Effector memory CD4-positive, alpha-beta T cell (primary cell): ENCODE results near the gene HTT.

Experiments
- DNase-seq, 3 donors: peaks; one replicate each; pipeline ENCODE4 v3.0.0-alpha.2; 2020
- H3K27ac ChIP-seq: 2 replicates; pipeline ENCODE4 v1.7.0; 2013; ENCODE audit warnings: mild to moderate bottlenecking, low read length, moderate library complexity; ENCODE audit not compliant: insufficient read depth, poor library complexity, severe bottlenecking
- H3K27me3 ChIP-seq: replicated peaks from 2 replicates; pipeline ENCODE4 v1.7.0; 2013; ENCODE audit warnings: mild to moderate bottlenecking, low read length; ENCODE audit not compliant: insufficient read depth, control insufficient read depth, poor library complexity, severe bottlenecking
- H3K36me3 ChIP-seq: 2 replicates; pipeline ENCODE4 v1.7.0; 2013; ENCODE audit warnings: mild to moderate bottlenecking, low read length, moderate library complexity; ENCODE audit not compliant: control insufficient read depth, insufficient read depth
- H3K4me1 ChIP-seq: 2 replicates; pipeline ENCODE4 v1.7.0; 2013; ENCODE audit warnings: low read length, mild to moderate bottlenecking; ENCODE audit not compliant: control insufficient read depth, insufficient read depth, poor library complexity, severe bottlenecking
- H3K4me3 ChIP-seq: 2 replicates; pipeline ENCODE4 v1.7.0; 2013; ENCODE audit warnings: low read length, low read depth, mild to moderate bottlenecking; ENCODE audit not compliant: insufficient read depth, poor library complexity, severe bottlenecking
- H3K9me3 ChIP-seq: 2 replicates; pipeline ENCODE4 v1.7.0; 2013; ENCODE audit warnings: mild to moderate bottlenecking, low read length, moderate library complexity; ENCODE audit not compliant: control insufficient read depth

HTT gene

DNA sequence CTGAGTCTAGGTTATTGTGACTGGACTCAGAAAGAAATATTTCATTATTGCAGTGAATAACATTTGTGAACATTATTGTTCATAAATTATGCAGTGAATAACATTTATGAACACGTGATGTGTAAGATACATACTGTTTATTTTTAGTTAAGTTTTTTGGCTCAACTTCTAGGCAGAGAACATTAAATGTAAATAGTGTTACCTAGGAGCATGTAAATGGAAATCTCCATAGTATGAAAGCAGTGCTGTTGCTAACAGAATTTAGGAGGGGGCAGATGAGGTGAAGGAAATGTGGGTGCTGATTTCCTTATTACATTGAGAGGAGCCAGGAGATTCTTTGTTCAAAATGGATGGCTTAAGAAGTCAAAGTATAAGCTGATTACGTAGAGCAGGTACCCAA lies 45.0 kb downstream of the HTT start:
- Histone ChIP-seq H3K36me3 (peaks cover 44% of the 10 kb centered on the region), H3K27me3 (no peaks in the 10 kb centered on the region), H3K9me3 (no peaks in the 10 kb centered on the region), H3K4me3 (no peak overlapping the region), H3K27ac (no peak overlapping the region), H3K4me1 (no peaks in the 10 kb centered on the region)
- no peak for DNase-seq

DNA sequence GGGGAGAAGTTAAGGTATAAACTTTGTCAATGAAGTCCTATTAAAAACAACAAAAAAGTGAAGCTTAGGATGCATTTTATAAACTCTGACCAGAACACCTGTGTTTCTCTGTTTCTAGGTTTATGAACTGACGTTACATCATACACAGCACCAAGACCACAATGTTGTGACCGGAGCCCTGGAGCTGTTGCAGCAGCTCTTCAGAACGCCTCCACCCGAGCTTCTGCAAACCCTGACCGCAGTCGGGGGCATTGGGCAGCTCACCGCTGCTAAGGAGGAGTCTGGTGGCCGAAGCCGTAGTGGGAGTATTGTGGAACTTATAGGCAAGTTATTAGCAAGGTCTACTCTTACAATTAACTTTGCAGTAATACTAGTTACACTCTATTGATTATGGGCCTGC lies 46.6 kb downstream of the HTT start:
- Histone ChIP-seq H3K4me1 (no peaks in the 10 kb centered on the region), H3K27ac (no peak overlapping the region), H3K4me3 (no peak overlapping the region), H3K36me3 (peaks cover 39% of the 10 kb centered on the region), H3K27me3 (no peaks in the 10 kb centered on the region), H3K9me3 (no peaks in the 10 kb centered on the region)
- no peak for DNase-seq

DNA sequence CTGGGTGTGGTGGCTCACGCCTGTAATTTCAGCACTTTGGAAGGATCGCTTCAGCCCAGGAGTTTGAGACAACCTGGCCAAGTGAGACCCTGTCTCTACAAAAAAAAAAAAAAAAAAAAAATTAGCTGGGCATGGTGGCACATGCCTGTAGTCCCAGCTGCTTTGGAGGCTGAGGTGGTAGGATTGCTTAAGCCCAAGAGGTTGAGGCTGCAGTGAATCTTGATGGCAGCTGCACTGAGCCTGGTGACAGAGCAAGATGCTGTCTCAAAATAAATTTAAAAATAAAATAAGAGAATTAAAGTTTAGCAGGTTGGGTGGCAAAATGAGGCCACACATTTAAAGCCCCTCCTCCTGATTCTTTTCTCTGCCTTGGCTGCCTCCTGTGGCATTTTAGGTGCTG lies 47.1 kb downstream of the HTT start:
- Histone ChIP-seq H3K27ac (no peak overlapping the region), H3K27me3 (no peaks in the 10 kb centered on the region), H3K4me3 (no peak overlapping the region), H3K36me3 (peaks cover 35% of the 10 kb centered on the region), H3K9me3 (no peaks in the 10 kb centered on the region), H3K4me1 (no peaks in the 10 kb centered on the region)
- DNase-seq: no peak

DNA sequence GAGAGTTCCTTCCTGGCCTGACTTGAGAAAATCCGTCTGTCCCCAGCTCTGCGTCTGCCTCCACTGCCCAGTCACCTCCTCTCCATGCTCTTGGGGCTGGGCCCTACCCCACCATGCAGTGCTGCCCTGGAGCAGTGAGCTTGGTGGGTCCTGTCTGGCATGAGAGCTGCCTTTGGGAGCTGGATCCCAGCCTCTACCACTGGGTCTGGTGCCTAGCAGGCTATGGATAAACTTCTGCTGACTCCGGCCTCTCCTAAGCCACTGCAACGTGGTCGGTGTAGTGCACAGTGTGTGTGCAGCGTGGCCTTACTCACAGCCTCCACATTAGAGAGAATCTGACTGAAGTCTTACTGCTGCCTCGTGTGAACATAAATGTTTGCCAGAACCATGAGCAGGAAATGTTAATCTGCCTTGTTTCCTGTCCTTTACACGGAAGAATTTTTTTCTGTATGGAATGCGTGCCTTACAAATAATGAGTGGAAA lies 47.6 kb downstream of the HTT start:
- no peaks in the 10 kb centered on the region for H3K27me3 ChIP-seq
- H3K9me3 ChIP-seq: no peaks in the 10 kb centered on the region
- no peak overlapping the region for H3K27ac ChIP-seq
- peaks cover 36% of the 10 kb centered on the region for H3K36me3 ChIP-seq
- no peak for DNase-seq
- H3K4me1 ChIP-seq: no peaks in the 10 kb centered on the region
- no peak overlapping the region for H3K4me3 ChIP-seq

DNA sequence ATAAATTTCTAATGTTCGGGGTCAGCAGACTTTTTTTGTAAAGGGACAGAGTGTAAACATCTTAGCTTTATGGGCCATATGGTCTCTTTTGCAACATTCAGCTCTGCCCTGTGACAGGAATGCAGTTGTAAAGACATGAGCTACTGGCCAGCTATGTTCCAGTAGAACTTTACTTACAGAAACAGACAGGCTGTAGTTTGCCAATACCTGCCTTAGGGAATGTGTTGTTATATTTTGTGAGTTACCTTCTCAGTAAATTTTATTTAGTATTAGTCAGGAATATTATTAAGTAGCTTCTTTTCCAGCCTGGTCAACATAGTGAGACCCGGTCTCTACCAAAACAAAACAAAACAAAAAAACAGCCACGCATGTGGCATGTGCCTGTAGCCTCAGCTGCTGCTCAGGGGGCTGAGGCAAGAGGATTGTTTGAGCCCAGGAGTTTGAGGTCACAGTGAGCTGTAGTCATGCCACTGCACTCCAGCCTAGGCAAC lies 48.7 kb downstream of the HTT start:
- Histone ChIP-seq H3K27me3 (no peaks in the 10 kb centered on the region), H3K4me3 (no peak overlapping the region), H3K9me3 (no peaks in the 10 kb centered on the region), H3K36me3 (peaks cover 34% of the 10 kb centered on the region), H3K27ac (no peak overlapping the region), H3K4me1 (no peaks in the 10 kb centered on the region)
- no peak for DNase-seq

DNA sequence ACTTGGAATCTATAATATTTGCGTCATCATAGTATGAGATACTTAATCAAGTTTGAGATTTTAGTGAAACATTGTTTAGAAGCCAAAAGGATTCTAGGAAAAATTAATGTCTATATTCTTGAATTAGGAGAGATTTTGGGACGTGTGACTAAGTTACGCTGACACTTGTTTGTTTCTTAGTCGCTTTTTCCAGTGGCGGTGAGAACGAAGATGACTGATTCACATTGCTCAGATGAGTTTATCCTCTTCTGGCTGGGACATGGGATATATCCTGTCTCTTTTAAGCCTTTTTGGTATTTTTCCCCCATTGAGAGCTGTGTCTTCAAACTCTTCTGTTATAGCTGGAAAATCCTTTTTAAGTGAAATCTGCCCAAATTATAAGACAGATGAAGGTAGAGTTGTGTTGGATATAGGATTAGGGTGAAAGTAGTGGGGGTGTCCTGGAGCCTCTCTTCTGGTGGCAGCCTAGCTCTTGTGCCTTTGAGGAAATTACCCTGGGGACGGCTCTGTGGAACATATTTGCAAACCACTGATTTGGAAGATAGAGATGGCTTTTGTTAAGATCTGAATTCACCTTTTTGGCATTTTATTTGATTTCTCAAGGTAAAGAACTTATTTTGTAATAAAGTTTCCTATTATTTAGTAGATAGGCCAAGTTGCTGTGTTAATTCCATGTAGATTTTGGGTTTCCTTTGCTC lies 49.7 kb downstream of the HTT start:
- Histone ChIP-seq H3K36me3 (peaks cover 34% of the 10 kb centered on the region), H3K4me1 (no peaks in the 10 kb centered on the region), H3K27ac (no peak overlapping the region), H3K4me3 (no peak overlapping the region), H3K27me3 (no peaks in the 10 kb centered on the region), H3K9me3 (no peaks in the 10 kb centered on the region)
- no peak for DNase-seq

DNA sequence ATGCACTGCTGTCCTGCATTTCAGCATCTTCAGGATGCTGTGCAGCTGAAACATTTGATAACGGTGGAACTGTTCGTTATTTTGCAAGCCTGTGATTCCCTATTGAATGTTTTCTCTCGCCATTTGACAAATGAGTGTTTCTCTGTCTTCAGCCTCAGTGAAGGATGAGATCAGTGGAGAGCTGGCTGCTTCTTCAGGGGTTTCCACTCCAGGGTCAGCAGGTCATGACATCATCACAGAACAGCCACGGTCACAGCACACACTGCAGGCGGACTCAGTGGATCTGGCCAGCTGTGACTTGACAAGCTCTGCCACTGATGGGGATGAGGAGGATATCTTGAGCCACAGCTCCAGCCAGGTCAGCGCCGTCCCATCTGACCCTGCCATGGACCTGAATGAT lies 52.6 kb downstream of the HTT start:
- H3K27ac ChIP-seq: no peak overlapping the region

DNA sequence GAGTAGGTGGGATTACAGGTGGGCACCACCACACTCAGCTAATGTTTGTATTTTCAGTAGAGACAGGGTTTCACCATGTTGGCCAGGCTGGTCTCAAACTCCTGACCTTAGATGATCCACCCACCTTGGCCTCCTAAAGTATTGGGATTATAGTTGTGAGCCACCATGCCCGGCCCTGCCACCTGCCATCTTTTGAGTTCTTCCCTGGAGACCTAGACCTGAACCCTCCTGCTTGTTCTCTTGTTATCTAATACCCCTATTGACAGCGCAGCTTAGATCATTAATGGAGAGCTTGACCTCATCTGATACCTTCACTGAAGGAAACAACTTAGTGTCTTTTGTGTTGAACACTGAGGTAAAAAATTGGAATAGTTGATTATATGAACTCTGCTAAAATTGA lies 53.6 kb downstream of the HTT start:
- H3K36me3 ChIP-seq: peaks cover 63% of the 10 kb centered on the region
- H3K4me1 ChIP-seq: no peaks in the 10 kb centered on the region

More for the DNA sequence above, 52.6 kb downstream of the HTT start:
- Histone ChIP-seq H3K9me3 (no peaks in the 10 kb centered on the region), H3K36me3 (peaks cover 55% of the 10 kb centered on the region), H3K27me3 (no peaks in the 10 kb centered on the region), H3K4me1 (no peaks in the 10 kb centered on the region), H3K4me3 (no peak overlapping the region)
- no peak for DNase-seq

DNA sequence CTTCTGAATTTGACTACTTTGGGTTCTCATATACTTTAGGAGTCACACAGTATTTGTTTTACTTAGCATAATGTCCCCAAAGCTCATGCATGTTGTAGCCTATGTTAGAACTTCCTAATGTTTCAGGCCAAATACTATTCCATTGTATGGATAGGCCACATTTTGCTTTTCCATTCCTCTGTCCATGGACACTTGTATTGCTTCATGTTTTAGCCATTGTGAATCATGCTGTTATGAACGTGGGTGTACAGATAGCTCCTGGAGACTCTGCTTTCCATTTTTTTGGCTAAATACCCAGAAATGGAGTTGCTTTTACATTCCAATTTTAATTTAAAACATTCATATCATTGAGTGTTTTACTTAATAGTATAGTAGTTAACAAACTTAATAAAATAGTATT lies 54.5 kb downstream of the HTT start:
- Histone ChIP-seq H3K27ac (no peak overlapping the region), H3K9me3 (no peaks in the 10 kb centered on the region), H3K27me3 (no peaks in the 10 kb centered on the region), H3K36me3 (peaks cover 73% of the 10 kb centered on the region), H3K4me3 (no peak overlapping the region), H3K4me1 (no peaks in the 10 kb centered on the region)
- DNase-seq: no peak

More for the DNA sequence above, 53.6 kb downstream of the HTT start:
- no peak overlapping the region for H3K4me3 ChIP-seq
- no peak for DNase-seq
- no peaks in the 10 kb centered on the region for H3K27me3 ChIP-seq
- H3K9me3 ChIP-seq: no peaks in the 10 kb centered on the region
- no peak overlapping the region for H3K27ac ChIP-seq

DNA sequence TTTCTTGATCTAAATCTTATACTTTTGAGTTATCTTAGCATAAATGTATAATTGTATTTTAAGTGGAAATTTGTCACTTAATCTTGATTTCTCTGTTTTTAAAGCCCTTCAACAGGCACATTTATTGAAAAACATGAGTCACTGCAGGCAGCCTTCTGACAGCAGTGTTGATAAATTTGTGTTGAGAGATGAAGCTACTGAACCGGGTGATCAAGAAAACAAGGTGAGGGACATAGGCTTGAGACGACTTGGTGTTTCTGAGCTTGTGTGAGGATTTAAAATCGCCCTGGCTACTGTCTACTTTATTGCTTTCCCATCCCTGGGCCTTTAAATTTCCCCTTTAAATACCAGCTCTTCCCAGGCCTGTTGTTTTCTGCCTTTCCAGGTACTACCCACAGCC lies 55.7 kb downstream of the HTT start:
- H3K4me1 ChIP-seq: no peaks in the 10 kb centered on the region
- H3K27me3 ChIP-seq: no peaks in the 10 kb centered on the region
- peaks cover 84% of the 10 kb centered on the region for H3K36me3 ChIP-seq
- no peak overlapping the region for H3K4me3 ChIP-seq
- H3K9me3 ChIP-seq: no peaks in the 10 kb centered on the region
- H3K27ac ChIP-seq: no peak overlapping the region
- DNase-seq: no peak
